HG03159 (cell line): ENCODE data around the gene ABCA8.
A peak's percentile ranks its signal among the peaks of the same experiment; 100 is the strongest.
"Not testable (repeated sequence)": the region's sequence is repeated elsewhere in the genome, so short reads cannot be mapped to it uniquely, and the experiment has no call there.

ENCODE experiments used
- ATAC-seq: cut with Tn5 transposase; IDR thresholded peaks from one replicate; pipeline ENCODE4 v1.9.1; 2021; ENCODE audit warnings: mild to moderate bottlenecking, moderate library complexity; ENCODE audit not compliant: unreplicated experiment

ABCA8 gene

DNA sequence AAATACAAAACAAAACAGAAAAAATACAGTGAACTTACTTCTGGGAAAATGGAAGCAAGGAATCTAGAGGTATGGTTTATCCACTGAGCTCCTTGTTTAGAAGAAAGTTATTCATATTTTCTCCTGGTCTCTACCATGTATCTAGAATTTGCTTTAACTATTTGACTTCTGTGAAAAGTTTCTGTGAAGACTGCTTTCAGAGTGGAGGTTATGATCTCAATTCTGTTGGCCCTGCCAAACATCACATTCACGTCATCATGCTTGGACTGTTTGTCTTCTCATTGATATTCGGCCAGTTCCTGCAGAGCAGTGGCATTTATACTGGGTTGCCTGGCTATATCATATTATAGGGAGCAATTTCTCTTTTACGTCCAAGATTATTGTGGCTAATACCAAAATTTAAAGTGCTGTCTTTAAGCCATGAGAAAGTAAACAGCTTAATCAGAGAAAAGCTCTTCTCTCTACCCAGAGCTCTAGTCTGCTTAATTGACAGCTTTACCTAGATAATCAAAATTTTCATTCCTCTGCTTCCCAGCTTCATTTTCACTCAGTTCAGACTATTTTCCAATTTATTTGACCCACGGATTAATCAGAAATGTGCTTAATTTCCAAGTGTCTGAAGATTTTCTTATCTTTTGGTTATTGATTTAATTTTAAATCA, at the start of gene ABCA8:
TSS of gene ABCA8 (minus strand) at position 212 of the 661 bp plus-strand sequence. CDS start 13,358 bp downstream, outside the sequence.
- no peak for ATAC-seq

DNA sequence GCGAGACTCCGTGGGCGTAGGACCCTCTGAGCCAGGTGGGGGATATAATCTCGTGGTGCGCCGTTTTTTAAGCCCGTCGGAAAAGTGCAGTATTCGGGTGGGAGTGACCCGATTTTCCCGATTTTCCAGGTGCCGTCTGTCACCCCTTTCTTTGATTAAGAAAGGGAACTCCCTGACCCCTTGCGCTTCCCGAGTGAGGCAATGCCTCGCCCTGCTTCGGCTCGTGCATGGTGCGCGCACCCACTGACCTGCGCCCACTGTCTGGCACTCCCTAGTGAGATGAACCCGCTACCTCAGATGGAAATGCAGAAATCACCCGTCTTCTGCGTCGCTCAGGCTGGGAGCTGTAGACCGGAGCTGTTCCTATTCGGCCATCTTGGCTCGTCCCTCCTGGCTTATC, 49.6 kb upstream of the ABCA8 start:
- ATAC-seq, result not testable (repeated sequence)

DNA sequence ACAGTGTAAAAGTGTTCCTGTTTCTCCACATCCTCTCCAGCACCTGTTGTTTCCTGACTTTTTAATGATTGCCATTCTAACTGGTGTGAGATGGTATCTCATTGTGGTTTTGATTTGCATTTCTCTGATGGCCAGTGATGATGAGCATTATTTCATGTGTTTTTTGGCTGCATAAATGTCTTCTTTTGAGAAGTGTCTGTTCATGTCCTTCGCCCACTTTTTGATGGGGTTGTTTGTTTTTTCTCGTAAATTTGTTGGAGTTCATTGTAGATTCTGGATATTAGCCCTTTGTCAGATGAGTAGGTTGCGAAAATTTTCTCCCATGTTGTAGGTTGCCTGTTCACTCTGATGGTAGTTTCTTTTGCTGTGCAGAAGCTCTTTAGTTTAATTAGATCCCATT, 44.6 kb upstream of the ABCA8 start:
- not testable (repeated sequence) for ATAC-seq

- no peak for ATAC-seq
Observed at GRCh38 chr17:68993112-68993511, 37.9 kb upstream of the ABCA8 start.

- no peak for ATAC-seq
Observed at GRCh38 chr17:68987966-68988365, 32.8 kb upstream of the ABCA8 start.

- peak; percentile 52 for ATAC-seq
Observed at GRCh38 chr17:68981288-68981687, 26.1 kb upstream of the ABCA8 start.

DNA sequence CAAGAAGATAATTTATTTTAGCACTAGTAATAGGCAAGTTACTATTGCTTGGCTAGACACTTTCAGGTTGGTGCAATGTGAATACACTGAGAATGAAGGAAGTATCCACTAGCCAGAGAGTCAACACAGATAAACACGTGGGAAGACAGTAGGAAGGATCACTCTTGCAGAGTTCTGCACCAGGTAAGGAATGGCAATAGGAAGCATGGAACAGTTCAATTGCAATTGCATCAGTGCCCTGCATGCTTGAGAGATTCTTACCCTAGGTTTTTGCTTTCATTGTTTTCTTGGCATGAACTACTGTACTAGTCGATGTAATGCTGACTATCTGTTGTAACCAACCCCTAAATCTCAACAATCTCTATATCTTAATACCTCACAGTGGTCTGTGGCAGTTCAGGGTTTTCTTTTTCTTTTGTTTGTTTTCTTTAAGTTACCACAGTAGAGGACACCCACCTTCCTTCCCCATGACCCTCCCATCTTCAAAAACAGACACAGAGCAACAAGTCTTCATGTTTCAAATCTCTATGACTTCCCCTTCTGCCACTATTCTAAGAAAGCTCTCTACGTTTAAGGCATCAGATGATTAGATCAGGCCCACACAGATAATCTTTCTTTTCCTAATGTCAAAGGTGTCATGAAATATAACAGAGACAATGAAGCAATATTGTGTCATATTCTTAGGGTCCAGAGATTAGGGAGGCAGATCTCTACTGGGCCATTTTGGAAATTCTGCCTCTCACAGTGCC, 18.1 kb upstream of the ABCA8 start:
- ATAC-seq, result no peak

- no peak for ATAC-seq
Observed at GRCh38 chr17:68972119-68972704, 17.0 kb upstream of the ABCA8 start.

DNA sequence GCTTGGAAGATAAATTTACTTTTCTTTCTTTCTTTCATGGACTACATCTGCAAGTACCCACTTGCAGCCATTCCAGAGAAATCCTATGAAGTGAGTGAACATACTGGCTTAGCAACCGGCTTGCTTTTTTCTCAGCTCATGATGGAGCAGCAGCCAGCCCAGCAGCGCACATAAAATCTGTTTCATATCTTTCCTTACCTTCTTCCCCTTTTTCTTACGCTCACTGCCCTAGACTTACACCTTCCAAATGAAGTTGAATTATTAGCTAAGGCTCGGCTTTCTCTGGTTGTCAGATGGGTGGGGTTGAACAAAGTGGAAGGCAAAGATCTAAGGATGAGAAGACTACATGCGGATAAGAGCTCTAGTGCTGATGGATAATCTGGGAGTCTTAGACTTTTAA, 13.9 kb upstream of the ABCA8 start:
- ATAC-seq, result no peak

DNA sequence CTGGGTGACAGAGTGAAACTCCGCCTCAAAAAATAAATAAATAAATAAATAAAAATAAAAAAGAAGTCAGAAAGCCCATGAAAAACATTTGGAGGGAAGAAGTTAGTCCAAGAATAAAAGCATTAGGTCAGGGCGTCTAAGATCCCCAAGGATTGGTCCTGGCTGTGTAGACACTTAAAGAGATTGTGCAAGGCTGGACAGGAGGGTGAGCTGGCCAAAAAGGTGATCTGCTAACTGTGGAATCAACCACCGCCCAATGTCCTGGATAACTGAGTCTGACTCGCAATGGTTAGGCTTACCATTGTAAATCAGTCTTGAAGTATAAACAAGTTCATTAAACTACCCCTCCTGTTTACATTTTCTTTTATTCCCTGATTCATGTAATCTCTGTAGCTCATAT, 8.8 kb upstream of the ABCA8 start:
- ATAC-seq, result no peak

- ATAC-seq, result no peak
Observed at GRCh38 chr17:68961214-68961882, 6.2 kb upstream of the ABCA8 start.

GRCh38 chr17:68959117-68959516, 3.9 kb upstream of the ABCA8 start:
- not testable (repeated sequence) for ATAC-seq

GRCh38 chr17:68957944-68958343, 2.8 kb upstream of the ABCA8 start:
- ATAC-seq, result no peak

DNA sequence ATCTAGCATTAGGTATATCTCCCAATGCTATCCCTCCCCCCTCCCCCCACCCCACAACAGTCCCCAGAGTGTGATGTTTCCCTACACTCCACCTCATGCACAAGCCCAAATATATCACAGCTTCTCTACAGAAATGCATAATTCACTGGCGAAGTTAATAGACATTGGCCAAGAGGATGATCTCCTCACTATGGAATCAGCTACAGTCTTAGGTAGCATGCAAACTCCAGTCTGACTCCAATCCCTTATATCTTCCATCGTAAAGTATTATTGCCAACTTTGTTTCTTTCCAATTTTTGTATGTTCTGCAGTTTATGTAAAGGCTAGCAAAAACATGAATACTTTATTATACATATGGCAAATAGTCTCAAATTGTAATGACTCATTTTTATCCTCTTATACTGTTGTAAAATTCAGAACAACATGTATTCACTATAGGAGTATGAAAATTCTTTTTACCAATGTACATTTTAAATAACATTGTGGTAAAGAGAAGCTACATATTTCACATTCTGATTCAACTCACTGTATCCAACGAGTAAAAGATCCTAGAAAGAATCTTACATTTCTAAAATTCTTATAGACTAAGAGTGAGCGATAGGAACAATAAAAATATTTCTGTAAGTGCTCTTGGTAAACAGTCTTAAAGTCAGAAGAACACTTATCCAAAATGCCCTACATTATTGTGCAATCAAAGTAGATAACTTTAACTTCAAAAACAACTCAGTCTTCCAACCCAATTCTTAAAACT, 871 bp downstream of the ABCA8 start:
- no peak for ATAC-seq

GRCh38 chr17:68953340-68953997, 1.7 kb downstream of the ABCA8 start:
- no peak for ATAC-seq

- ATAC-seq, result no peak
Observed at GRCh38 chr17:68950725-68951124, 4.5 kb downstream of the ABCA8 start.

DNA sequence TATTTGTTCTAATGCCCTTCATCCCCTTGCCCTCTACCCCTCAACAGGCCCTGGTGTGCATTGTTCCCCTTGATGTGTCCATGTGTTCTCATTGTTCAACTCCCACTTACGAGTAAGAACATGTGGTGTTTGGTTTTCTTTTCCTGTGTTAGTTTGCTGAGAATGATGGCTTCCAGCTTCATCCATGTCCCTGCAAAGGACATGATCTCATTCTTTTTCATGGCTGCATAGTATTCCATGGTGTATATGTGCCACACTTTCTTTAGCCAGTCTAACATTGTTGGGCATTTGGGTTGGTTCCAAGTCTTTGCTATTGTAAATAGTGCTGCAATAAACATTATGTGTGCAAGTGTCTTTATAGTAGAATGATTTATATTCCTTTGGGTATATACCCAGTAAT, 7.3 kb downstream of the ABCA8 start:
- ATAC-seq, result not testable (repeated sequence)

DNA sequence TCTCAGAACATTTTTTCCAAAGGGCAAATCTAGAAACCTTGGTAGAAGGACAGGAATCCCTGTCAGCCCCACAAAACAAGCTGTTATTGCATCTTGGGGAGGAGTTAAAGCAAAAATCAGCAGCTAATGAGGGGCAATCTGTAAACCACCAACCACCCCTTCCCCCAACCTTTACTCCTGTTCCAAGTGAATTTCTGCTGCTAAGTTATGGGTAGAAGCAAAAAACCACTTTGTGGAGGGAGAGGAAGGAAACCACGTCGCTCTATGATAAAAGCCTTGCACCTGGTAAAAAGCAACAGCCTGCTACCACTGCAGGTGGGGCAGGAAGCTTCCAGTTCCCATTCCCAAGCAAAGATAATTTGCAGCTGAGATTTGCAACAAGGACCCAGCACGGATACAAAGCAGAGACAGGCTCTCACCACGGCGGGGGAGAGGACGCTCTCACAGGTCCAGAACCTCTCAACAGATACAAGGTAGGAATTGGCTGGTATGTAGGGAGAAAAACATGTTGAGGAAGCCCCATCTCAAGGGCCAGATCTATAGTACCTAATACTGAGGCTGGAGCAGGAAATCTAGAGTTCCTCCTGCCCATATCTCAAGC, 10.7 kb downstream of the ABCA8 start:
- ATAC-seq, result no peak

DNA sequence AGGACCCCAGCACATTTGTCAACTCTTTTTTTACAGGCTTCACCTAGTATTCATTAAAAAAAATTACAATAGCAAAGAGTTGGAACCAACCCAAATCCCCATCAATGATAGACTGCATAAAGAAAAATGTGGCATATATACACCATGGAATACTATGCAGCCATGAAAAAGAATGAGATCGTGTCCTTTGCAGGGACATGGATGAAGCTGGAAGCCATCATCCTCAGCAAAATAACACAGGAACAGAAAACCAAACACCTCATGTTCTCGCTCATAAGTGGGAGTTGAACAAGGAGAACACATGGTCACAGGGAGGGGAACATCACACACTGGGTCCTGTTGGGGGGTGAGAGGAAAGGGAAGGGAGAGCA, 11.4 kb downstream of the ABCA8 start:
- not testable (repeated sequence) for ATAC-seq
